Regular cardiac myocyte (primary cell): ENCODE data around the gene IDI1. TPM values are rescaled to one million over a fixed set of nuclear protein-coding genes. Genes with fewer than 3 reads are reported as not detected.

Experiments
- total RNA-seq: library from RNA; depleted of rRNA; stranded (reverse); fragments of >200 nt; gene quantifications from 2 replicates; pipeline ENCODE4 v1.2.3, GENCODE V29; 2014

Gene IDI1
- 54.4 and 55.8 TPM in 2 replicates for total RNA-seq

GRCh38 chr10:1048732-1049424 lies at the start of gene IDI1:
Gene IDI1 (minus strand): TSS chr10:1049119. CDS start chr10:1049003, 116 bp downstream.

GRCh38 chr10:1056326-1057105 lies 7.6 kb upstream of the IDI1 start, which contains the start of gene WDR37:
Gene WDR37 (plus strand): TSS chr10:1056385. CDS start chr10:1072156, 15,771 bp downstream.

GRCh38 chr10:1025683-1026082 lies 23.2 kb downstream of the IDI1 start, which contains the start of gene IDI2:
Gene IDI2 (minus strand): TSS chr10:1025859. CDS start chr10:1024723, 1,136 bp downstream.

Other genes starting within 250 kb of the IDI1 start
- 16.1 and 32.0 TPM in 2 replicates for gene LARP4B, start 117.4 kb downstream of the IDI1 start, total RNA-seq
- gene GTPBP4, start 60.7 kb downstream of the IDI1 start, total RNA-seq, result 38.6 and 65.2 TPM in 2 replicates
- gene IDI2, start 23.3 kb downstream of the IDI1 start, total RNA-seq, result 0.28 TPM in 1 of 2 replicates, not detected in the other
- gene WDR37, start 7.3 kb upstream of the IDI1 start, total RNA-seq, result 10.4 and 14.4 TPM in 2 replicates